GM12878 (cell line): ENCODE results near the gene PPP3CB. TPM values are rescaled to one million over a fixed set of nuclear protein-coding genes. Genes with fewer than 3 reads are reported as not detected.

Experiments
- BMI1 ChIP-seq: fragments of 450-650 bp; IDR thresholded peaks from 2 replicates; pipeline ENCODE4 v1.6.1; 2016; ENCODE audit warnings: mild to moderate bottlenecking, moderate library complexity, borderline replicate concordance
- CBX5 ChIP-seq: sonication (generic); IDR thresholded peaks from 2 replicates; pipeline ENCODE4 v1.6.1; 2016; ENCODE audit warnings: low read depth, moderate library complexity, mild to moderate bottlenecking, inconsistent platforms
- EED ChIP-seq: sonication (generic); IDR thresholded peaks from 2 replicates; pipeline ENCODE4 v1.6.1; 2016; ENCODE audit warnings: antibody characterized with exemption, low read depth
- ETV6 ChIP-seq, 2 experiments: fragments of 450-650 bp in 1 of 2; IDR thresholded peaks in 1 of 2; conservative IDR thresholded peaks in 1 of 2; 2 replicates each; pipeline ENCODE4 v1.6.1; 2014; ENCODE audit warnings: antibody characterized with exemption in 1 of 2, borderline replicate concordance in 1 of 2, low read depth in 1 of 2, mild to moderate bottlenecking in 1 of 2, moderate library complexity in 1 of 2
- FOS ChIP-seq: IDR thresholded peaks from 3 replicates; pipeline ENCODE4 v1.6.1; 2011; ENCODE audit warnings: borderline replicate concordance; ENCODE audit not compliant: insufficient read length; ENCODE audit errors: extremely low read depth
- KAT2A ChIP-seq: conservative IDR thresholded peaks from 2 replicates; pipeline ENCODE4 v1.6.1; 2011; ENCODE audit warnings: low read depth, low read length; ENCODE audit not compliant: control insufficient read depth
- NRF1 ChIP-seq: conservative IDR thresholded peaks from 2 replicates; pipeline ENCODE4 v1.6.1; 2011; ENCODE audit warnings: mild to moderate bottlenecking, low read depth, low read length, improper control_type of control experiment
- POLR2AphosphoS2 ChIP-seq: IDR thresholded peaks from 2 replicates; pipeline ENCODE4 v1.6.1; 2011; ENCODE audit warnings: low read depth, mild to moderate bottlenecking, low read length, improper control_type of control experiment, moderate library complexity
- RCOR1 ChIP-seq: conservative IDR thresholded peaks from 2 replicates; pipeline ENCODE4 v1.6.1; 2012; ENCODE audit warnings: low read depth, low read length, improper control_type of control experiment
- RELA ChIP-seq: fragments of 450-650 bp; IDR thresholded peaks from 2 replicates; pipeline ENCODE4 v1.8.0; 2014; ENCODE audit warnings: borderline replicate concordance; ENCODE audit not compliant: partially characterized antibody
- SMAD5 ChIP-seq: IDR thresholded peaks from 2 replicates; pipeline ENCODE4 v1.6.1; 2016; ENCODE audit warnings: antibody characterized with exemption, low read depth
- SUPT20H ChIP-seq: IDR thresholded peaks from 2 replicates; pipeline ENCODE4 v1.6.1; 2011; ENCODE audit warnings: low read depth, mild to moderate bottlenecking, low read length, moderate library complexity, borderline replicate concordance; ENCODE audit not compliant: control insufficient read depth
- WRNIP1 ChIP-seq: IDR thresholded peaks from 2 replicates; pipeline ENCODE4 v1.6.1; 2011; ENCODE audit warnings: low read depth, low read length, improper control_type of control experiment, borderline replicate concordance
- ZNF24 ChIP-seq: fragments of 450-650 bp; IDR thresholded peaks from 2 replicates; pipeline ENCODE4 v1.6.1; 2017; ENCODE audit warnings: antibody characterized with exemption, mild to moderate bottlenecking
- polyA plus RNA-seq, 11 experiments: library from polyadenylated mRNA; depleted of rRNA in 4 of 11; unstranded in 6 of 11; stranded (reverse) in 5 of 11; fragments of >200 nt; fragmentation: Nextera tagmentation in 4 of 11; fragmentation: Illumina TruSeq in 1 of 11; extraction: Ambion mirVana in 4 of 11; extraction: Trizol in 1 of 11; gene quantifications; 1 replicate in 1 of 11; 2 replicates in 10 of 11; pipeline versions ENCODE4 v1.2.1 to v1.2.3, GENCODE V29; 2011 to 2016; ENCODE audit warnings: inconsistent platforms in 2 of 11, missing spikeins in 2 of 11, low read depth in 1 of 11
- total RNA-seq, 4 experiments: library from RNA; depleted of rRNA in 3 of 4; stranded (reverse); fragments of >200 nt in 3 of 4; fragmentation: Illumina TruSeq in 1 of 4; extraction: Trizol in 1 of 4; gene quantifications; 2 replicates each; pipeline versions ENCODE4 v1.2.1 to v1.2.3, GENCODE V29; 2013 to 2021
- TF ChIP-seq, protein P1 (sequence below): fragments of 450-650 bp; IDR thresholded peaks from 2 replicates; pipeline ENCODE4 v1.6.1; 2016; ENCODE audit warnings: mild to moderate bottlenecking
- TF ChIP-seq, protein P2 (sequence below): fragments of 450-650 bp; formaldehyde crosslinking; IDR thresholded peaks from 2 replicates; pipeline ENCODE4 v1.5.0; 2022; ENCODE audit warnings: mild to moderate bottlenecking, missing genetic modification characterization
- TF ChIP-seq, protein P3 (sequence below): fragments of 450-650 bp; IDR thresholded peaks from 2 replicates; pipeline ENCODE4 v1.6.1; 2014; ENCODE audit warnings: mild to moderate bottlenecking
- TF ChIP-seq, protein P4 (sequence below), 3 experiments: IDR thresholded peaks in 2 of 3; conservative IDR thresholded peaks in 1 of 3; 2 replicates each; pipeline ENCODE4 v1.5.1; 2011; ENCODE audit warnings: low read depth in 3 of 3, low read length in 3 of 3, mild to moderate bottlenecking in 3 of 3, control low read depth in 2 of 3, moderate library complexity in 2 of 3, inconsistent platforms in 1 of 3, mixed read lengths in 1 of 3; ENCODE audit not compliant: control insufficient read depth in 2 of 3, insufficient read depth in 1 of 3; ENCODE audit errors: extremely low read depth in 1 of 3
- TF ChIP-seq, protein P5 (sequence below): IDR thresholded peaks from 2 replicates; pipeline ENCODE4 v1.6.1; 2011; ENCODE audit warnings: borderline replicate concordance, low read depth, mild to moderate bottlenecking, moderate library complexity, mixed read lengths, low read length; ENCODE audit not compliant: insufficient read depth; ENCODE audit errors: extremely low read length

Gene PPP3CB
- total and polyA plus RNA-seq, 10 of the 15 experiments (the other 5 are each of a cell fraction or from before 2014, with no cell fraction given), result 11.4 to 46.4 (median 19.3) TPM

DNA sequence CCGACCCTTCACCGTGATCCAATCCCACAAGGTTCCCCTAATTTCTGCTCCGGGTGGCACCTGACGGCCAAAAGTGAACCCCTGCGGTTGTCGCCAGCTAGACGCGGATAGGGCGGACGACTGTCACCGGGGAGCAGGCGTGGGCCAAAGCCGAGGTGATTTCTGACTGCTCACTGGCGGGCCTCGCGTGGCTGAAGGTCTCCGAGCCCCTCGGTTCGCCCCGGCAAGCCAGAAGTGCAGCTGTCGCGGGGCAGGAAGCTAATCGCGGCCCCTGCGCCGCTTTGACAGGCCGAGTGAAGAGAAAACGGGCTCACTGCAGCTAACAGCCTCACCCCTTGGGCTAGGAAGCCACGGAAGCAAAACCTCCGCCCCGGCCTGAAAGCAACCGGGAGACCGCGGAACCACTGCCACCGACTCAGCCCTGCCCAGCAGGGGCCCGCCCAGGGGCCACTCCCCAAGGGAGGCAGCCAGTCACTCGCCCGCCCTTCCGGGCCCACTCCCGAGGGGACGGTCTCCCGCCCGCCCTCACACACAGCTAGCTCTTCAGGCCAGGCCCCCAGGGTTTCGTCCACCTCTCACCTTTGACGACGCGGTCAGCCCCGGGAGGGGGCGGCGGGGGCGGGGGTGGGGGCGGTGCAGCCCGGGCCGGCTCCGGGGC is 469 bp downstream of the PPP3CB start (continued):
- TF ChIP-seq, protein P1, sequence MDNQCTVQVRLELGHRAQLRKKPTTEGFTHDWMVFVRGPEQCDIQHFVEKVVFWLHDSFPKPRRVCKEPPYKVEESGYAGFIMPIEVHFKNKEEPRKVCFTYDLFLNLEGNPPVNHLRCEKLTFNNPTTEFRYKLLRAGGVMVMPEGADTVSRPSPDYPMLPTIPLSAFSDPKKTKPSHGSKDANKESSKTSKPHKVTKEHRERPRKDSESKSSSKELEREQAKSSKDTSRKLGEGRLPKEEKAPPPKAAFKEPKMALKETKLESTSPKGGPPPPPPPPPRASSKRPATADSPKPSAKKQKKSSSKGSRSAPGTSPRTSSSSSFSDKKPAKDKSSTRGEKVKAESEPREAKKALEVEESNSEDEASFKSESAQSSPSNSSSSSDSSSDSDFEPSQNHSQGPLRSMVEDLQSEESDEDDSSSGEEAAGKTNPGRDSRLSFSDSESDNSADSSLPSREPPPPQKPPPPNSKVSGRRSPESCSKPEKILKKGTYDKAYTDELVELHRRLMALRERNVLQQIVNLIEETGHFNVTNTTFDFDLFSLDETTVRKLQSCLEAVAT, result peak; percentile 69
- TF ChIP-seq WRNIP1, result no peak
- TF ChIP-seq, protein P2, sequence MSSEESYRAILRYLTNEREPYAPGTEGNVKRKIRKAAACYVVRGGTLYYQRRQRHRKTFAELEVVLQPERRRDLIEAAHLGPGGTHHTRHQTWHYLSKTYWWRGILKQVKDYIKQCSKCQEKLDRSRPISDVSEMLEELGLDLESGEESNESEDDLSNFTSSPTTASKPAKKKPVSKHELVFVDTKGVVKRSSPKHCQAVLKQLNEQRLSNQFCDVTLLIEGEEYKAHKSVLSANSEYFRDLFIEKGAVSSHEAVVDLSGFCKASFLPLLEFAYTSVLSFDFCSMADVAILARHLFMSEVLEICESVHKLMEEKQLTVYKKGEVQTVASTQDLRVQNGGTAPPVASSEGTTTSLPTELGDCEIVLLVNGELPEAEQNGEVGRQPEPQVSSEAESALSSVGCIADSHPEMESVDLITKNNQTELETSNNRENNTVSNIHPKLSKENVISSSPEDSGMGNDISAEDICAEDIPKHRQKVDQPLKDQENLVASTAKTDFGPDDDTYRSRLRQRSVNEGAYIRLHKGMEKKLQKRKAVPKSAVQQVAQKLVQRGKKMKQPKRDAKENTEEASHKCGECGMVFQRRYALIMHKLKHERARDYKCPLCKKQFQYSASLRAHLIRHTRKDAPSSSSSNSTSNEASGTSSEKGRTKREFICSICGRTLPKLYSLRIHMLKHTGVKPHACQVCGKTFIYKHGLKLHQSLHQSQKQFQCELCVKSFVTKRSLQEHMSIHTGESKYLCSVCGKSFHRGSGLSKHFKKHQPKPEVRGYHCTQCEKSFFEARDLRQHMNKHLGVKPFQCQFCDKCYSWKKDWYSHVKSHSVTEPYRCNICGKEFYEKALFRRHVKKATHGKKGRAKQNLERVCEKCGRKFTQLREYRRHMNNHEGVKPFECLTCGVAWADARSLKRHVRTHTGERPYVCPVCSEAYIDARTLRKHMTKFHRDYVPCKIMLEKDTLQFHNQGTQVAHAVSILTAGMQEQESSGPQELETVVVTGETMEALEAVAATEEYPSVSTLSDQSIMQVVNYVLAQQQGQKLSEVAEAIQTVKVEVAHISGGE (CRISPR knock-in tag), result no peak
- no peak for TF ChIP-seq FOS
- TF ChIP-seq, protein P3, sequence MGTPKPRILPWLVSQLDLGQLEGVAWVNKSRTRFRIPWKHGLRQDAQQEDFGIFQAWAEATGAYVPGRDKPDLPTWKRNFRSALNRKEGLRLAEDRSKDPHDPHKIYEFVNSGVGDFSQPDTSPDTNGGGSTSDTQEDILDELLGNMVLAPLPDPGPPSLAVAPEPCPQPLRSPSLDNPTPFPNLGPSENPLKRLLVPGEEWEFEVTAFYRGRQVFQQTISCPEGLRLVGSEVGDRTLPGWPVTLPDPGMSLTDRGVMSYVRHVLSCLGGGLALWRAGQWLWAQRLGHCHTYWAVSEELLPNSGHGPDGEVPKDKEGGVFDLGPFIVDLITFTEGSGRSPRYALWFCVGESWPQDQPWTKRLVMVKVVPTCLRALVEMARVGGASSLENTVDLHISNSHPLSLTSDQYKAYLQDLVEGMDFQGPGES, result no peak
- TF ChIP-seq NRF1, result no peak
- TF ChIP-seq, protein P4, sequence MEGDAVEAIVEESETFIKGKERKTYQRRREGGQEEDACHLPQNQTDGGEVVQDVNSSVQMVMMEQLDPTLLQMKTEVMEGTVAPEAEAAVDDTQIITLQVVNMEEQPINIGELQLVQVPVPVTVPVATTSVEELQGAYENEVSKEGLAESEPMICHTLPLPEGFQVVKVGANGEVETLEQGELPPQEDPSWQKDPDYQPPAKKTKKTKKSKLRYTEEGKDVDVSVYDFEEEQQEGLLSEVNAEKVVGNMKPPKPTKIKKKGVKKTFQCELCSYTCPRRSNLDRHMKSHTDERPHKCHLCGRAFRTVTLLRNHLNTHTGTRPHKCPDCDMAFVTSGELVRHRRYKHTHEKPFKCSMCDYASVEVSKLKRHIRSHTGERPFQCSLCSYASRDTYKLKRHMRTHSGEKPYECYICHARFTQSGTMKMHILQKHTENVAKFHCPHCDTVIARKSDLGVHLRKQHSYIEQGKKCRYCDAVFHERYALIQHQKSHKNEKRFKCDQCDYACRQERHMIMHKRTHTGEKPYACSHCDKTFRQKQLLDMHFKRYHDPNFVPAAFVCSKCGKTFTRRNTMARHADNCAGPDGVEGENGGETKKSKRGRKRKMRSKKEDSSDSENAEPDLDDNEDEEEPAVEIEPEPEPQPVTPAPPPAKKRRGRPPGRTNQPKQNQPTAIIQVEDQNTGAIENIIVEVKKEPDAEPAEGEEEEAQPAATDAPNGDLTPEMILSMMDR (IDR thresholded peaks at IDR 0.05 in 2 of 3, conservative IDR thresholded peaks at IDR 0.05 in 1 of 3; ENCODE audit: control insufficient read depth in 2 of 3, extremely low read depth in 1 of 3, insufficient read depth in 1 of 3, low read depth in 3 of 3, low read length in 3 of 3), result no peak
- TF ChIP-seq CBX5, result no peak
- TF ChIP-seq KAT2A, result no peak
- TF ChIP-seq, protein P5, sequence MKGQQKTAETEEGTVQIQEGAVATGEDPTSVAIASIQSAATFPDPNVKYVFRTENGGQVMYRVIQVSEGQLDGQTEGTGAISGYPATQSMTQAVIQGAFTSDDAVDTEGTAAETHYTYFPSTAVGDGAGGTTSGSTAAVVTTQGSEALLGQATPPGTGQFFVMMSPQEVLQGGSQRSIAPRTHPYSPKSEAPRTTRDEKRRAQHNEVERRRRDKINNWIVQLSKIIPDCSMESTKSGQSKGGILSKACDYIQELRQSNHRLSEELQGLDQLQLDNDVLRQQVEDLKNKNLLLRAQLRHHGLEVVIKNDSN, result no peak
- no peak for TF ChIP-seq BMI1
- 0 out of 2 replicates have a peak, but pooled peaks have one; percentile 18 for TF ChIP-seq ZNF24
- no peak for TF ChIP-seq EED
- peak; percentile 78; the same call in 1 of the 2 replicates for TF ChIP-seq POLR2AphosphoS2
- no peak for TF ChIP-seq SUPT20H
- no peak for TF ChIP-seq ETV6 (conservative IDR thresholded peaks at IDR 0.05 in 1 of 2, IDR thresholded peaks at IDR 0.05 in 1 of 2; ENCODE audit: borderline replicate concordance in 1 of 2, low read depth in 1 of 2)
- TF ChIP-seq SMAD5, result peak; percentile 60
- TF ChIP-seq RELA, result peak; percentile 18
- TF ChIP-seq RCOR1, result no peak
